Measurements from ENCODE around the gene XPO5. TPM values are rescaled to one million over a fixed set of nuclear protein-coding genes. Genes with fewer than 3 reads are reported as not detected.

Gene XPO5
- total and polyA plus RNA-seq, 9 of the 15 experiments (the other 6 are each of a cell fraction or from before 2014, with no cell fraction given), result 36.0 to 170 (median 99.1) TPM

- TF ChIP-seq HBP1 (CRISPR knock-in tag; IDR thresholded peaks at IDR 0.05) (no peak), KLF16 (IDR thresholded peaks at IDR 0.05) (no peak), ZNF280B (CRISPR knock-in tag; IDR thresholded peaks at IDR 0.05) (no peak)
Measured at GRCh38 chr6:43623880-43624785, 48.3 kb upstream of the XPO5 start (continued).

- intact Hi-C loops (cut with micrococcal nuclease) (no loop called here), in situ Hi-C loops (cut with MboI) (no loop called here)
- Histone ChIP-seq H4K20me1 (replicated peaks; ENCODE audit: control insufficient read depth, insufficient read depth, low read length) (0 out of 2 replicates have a peak, but pooled peaks cover 7% of the 10 kb centered on the region), H2AFZ (ENCODE audit: low read depth, low read length) (no peak overlapping the region), H3K4me2 (ENCODE audit: insufficient read depth, low read length) (no peak overlapping the region), H3K79me2 (ENCODE audit: control insufficient read depth, insufficient read depth, low read length) (peaks cover 39% of the 10 kb centered on the region), H3K4me1 (replicated peaks in 1 of 2; ENCODE audit: control insufficient read depth in 2 of 2, insufficient read depth in 2 of 2, low read length in 2 of 2) (peaks cover 16 to 19% of the 10 kb centered on the region in 2 experiments), H3K27me3 (ENCODE audit: control insufficient read depth in 2 of 2, insufficient read depth in 2 of 2, low read length in 2 of 2) (no peaks in the 10 kb centered on the region), H3K9me3 (replicated peaks; ENCODE audit: control insufficient read depth, insufficient read depth, low read depth, low read length) (no peaks in the 10 kb centered on the region), H3K36me3 (ENCODE audit: control insufficient read depth, insufficient read depth, low read length) (peaks cover 83% of the 10 kb centered on the region), H3K9ac (ENCODE audit: insufficient read depth in 1 of 2, low read depth in 2 of 2, low read length in 2 of 2) (peak overlapping the region in 1 of 2 experiments; percentile 62; a peak in 1 of 4 replicates), H3K4me3 (no peak overlapping the region), H3K9me1 (ENCODE audit: control insufficient read depth, insufficient read depth, low read length) (peaks cover 13% of the 10 kb centered on the region), H3K27ac (ENCODE audit: extremely low read depth, low read depth, low read length) (no peak overlapping the region)
- no TSS peak for BruUV-seq (replicated peaks)
- FAIRE-seq, result no peak
- 93% methylated on average over 10 of the region's 10 CpGs for WGBS (ENCODE audit: insufficient coverage, low coverage, missing lambda C conversion rate)
- CTCF ChIA-PET (ENCODE audit: low intra/inter-chr PET ratio), result no interaction called here
- ATAC-seq, result no peak
- POLR2A ChIA-PET, result interaction anchor here (0.6 to 6.2 kb wide), 6 partner anchors 9 to 456 kb away, joined by 3 to 53 read pairs (median 5); no protein-coding TSS in a partner anchor
- DNase-seq (ENCODE audit: extremely low read depth in 1 of 4, low spot score in 3 of 4), result no peak
- TF ChIP-seq RHOXF2B (CRISPR knock-in tag; conservative IDR thresholded peaks at IDR 0.05) (0 out of 2 replicates have a peak, but pooled peaks have one; percentile 27), NFE2 (IDR thresholded peaks at IDR 0.05; ENCODE audit: low read depth) (no peak), WHSC1 (IDR thresholded peaks at IDR 0.05; ENCODE audit: low read length) (peak; percentile 88), ZFX (CRISPR knock-in tag; IDR thresholded peaks at IDR 0.05) (no peak), RBFOX2 (IDR thresholded peaks at IDR 0.05; ENCODE audit: low read depth, low read length) (peak; percentile 75), POLR2B (IDR thresholded peaks at IDR 0.05; ENCODE audit: low read depth, partially characterized antibody) (peak; percentile 30), POLR2G (IDR thresholded peaks at IDR 0.05; ENCODE audit: low read depth, low read length) (peak; percentile 85), RBM22 (IDR thresholded peaks at IDR 0.05; ENCODE audit: low read depth, low read length, poor library complexity, severe bottlenecking) (peak; percentile 87), GTF2B (IDR thresholded peaks at IDR 0.05; ENCODE audit: extremely low read depth, insufficient read length) (no peak), MLLT1 (IDR thresholded peaks at IDR 0.05) (no peak), ZNF175 (CRISPR knock-in tag; IDR thresholded peaks at IDR 0.05; ENCODE audit: low read depth) (no peak)
Measured at GRCh38 chr6:43622541-43622940, 46.7 kb upstream of the XPO5 start.
